GM06990 (cell line): ENCODE results near the gene NBEA.

Experiments used
- DNase-seq: peaks from one replicate; pipeline ENCODE4 v3.0.0-alpha.2; 2011; ENCODE audit not compliant: insufficient read length; ENCODE audit errors: extremely low read depth
- H3K27me3 ChIP-seq: replicated peaks from 2 replicates; pipeline ENCODE4 v1.6.0; 2011; ENCODE audit warnings: low read length; ENCODE audit not compliant: control insufficient read depth, insufficient read depth
- H3K36me3 ChIP-seq: 2 replicates; pipeline ENCODE4 v1.5.1; 2011; ENCODE audit warnings: low read length; ENCODE audit not compliant: control insufficient read depth, insufficient read depth
- H3K4me3 ChIP-seq: replicated peaks from 2 replicates; pipeline ENCODE4 v1.5.1; 2011; ENCODE audit warnings: low read depth, mild to moderate bottlenecking, control low read depth, low read length
- CTCF ChIP-seq: IDR thresholded peaks from 2 replicates; pipeline ENCODE4 v1.5.1; 2011; ENCODE audit warnings: low read length, control low read depth, mild to moderate bottlenecking, inconsistent platforms; ENCODE audit not compliant: insufficient read depth, poor library complexity, severe bottlenecking

NBEA gene

GRCh38 chr13:35346494-35346893 is 404.4 kb downstream of the NBEA start:
- TF ChIP-seq CTCF, result no peak
- DNase-seq, result no peak
- no peaks in the 10 kb centered on the region for H3K27me3 ChIP-seq
- H3K36me3 ChIP-seq, result no peaks in the 10 kb centered on the region
- H3K4me3 ChIP-seq, result no peak overlapping the region

- no peak for TF ChIP-seq CTCF
- Histone ChIP-seq H3K27me3 (no peaks in the 10 kb centered on the region), H3K36me3 (no peaks in the 10 kb centered on the region), H3K4me3 (no peak overlapping the region)
- DNase-seq, result no peak
Observed at GRCh38 chr13:35347679-35348205, 405.7 kb downstream of the NBEA start.

- Histone ChIP-seq H3K27me3 (no peaks in the 10 kb centered on the region), H3K36me3 (no peaks in the 10 kb centered on the region), H3K4me3 (no peak overlapping the region)
- TF ChIP-seq CTCF, result no peak
- DNase-seq, result peak; percentile 44
Observed at GRCh38 chr13:35349052-35349451, 407.0 kb downstream of the NBEA start.

- Histone ChIP-seq H3K4me3 (no peak overlapping the region), H3K27me3 (no peaks in the 10 kb centered on the region), H3K36me3 (no peaks in the 10 kb centered on the region)
- no peak for TF ChIP-seq CTCF
- peak; percentile 52 for DNase-seq
Observed at GRCh38 chr13:35349673-35350278, 407.7 kb downstream of the NBEA start.

GRCh38 chr13:35354285-35354684 is 412.2 kb downstream of the NBEA start:
- no peaks in the 10 kb centered on the region for H3K27me3 ChIP-seq
- no peak overlapping the region for H3K4me3 ChIP-seq
- TF ChIP-seq CTCF, result no peak

GRCh38 chr13:35354882-35355281 is 412.8 kb downstream of the NBEA start:
- H3K4me3 ChIP-seq, result no peak overlapping the region
- no peaks in the 10 kb centered on the region for H3K27me3 ChIP-seq
- DNase-seq, result no peak
- TF ChIP-seq CTCF, result no peak
- H3K36me3 ChIP-seq, result no peaks in the 10 kb centered on the region

More at GRCh38 chr13:35354285-35354684, 412.2 kb downstream of the NBEA start:
- no peak for DNase-seq
- H3K36me3 ChIP-seq, result no peaks in the 10 kb centered on the region
